B cell (primary cell): ENCODE results near the gene TYW1. TPM values are rescaled to one million over a fixed set of nuclear protein-coding genes. Genes with fewer than 3 reads are reported as not detected.
"Not testable (repeated sequence)": the region's sequence is repeated elsewhere in the genome, so short reads cannot be mapped to it uniquely, and the experiment has no call there.

ENCODE experiments used
- ATAC-seq: fragments of 200-7000 bp; cut with Tn5 transposase; one replicate; pipeline ENCODE4 v1.10.0; 2021; ENCODE audit warnings: low read depth, mild to moderate bottlenecking, moderate number of reproducible peaks, moderate library complexity
- CTCF ChIA-PET: fragments of 350-600 bp; sonication (Branson Sonifier 250); formaldehyde crosslinking; loops from one replicate; lab custom pipeline; 2021; ENCODE audit warnings: antibody characterized with exemption, inconsistent platforms; lab: Charles Lee
- POLR2A ChIA-PET: fragments of 350-600 bp; sonication (Branson Sonifier 250); formaldehyde crosslinking; loops from one replicate; lab custom pipeline; 2021; ENCODE audit warnings: antibody characterized with exemption; lab: Charles Lee
- DNase-seq: peaks from one replicate; pipeline ENCODE4 v3.0.0; 2013
- H2AFZ ChIP-seq: 2 replicates; pipeline ENCODE4 v1.6.1; 2012; ENCODE audit warnings: mild to moderate bottlenecking, low read depth, low read length; ENCODE audit not compliant: insufficient read depth, poor library complexity, severe bottlenecking
- H3K27ac ChIP-seq, 2 donors: 1 replicate in 1 of 2; 2 replicates in 1 of 2; pipeline ENCODE4 v1.5.1; 2012 to 2013; ENCODE audit warnings: low read length in 2 of 2, mild to moderate bottlenecking in 2 of 2, moderate library complexity in 1 of 2
- H3K27me3 ChIP-seq, 4 experiments: fragments of 200-600 bp in 1 of 4; sonication (generic) in 1 of 4; replicated peaks in 1 of 4; 1 replicate in 2 of 4; 2 replicates in 2 of 4; pipeline versions ENCODE4 v1.6.1 to v1.7.0; 2013 to 2016; ENCODE audit warnings: low read length in 3 of 4, mild to moderate bottlenecking in 2 of 4, mixed read lengths in 1 of 4, moderate library complexity in 1 of 4; ENCODE audit not compliant: insufficient read depth in 4 of 4, control insufficient read depth in 3 of 4; ENCODE audit errors: control extremely low read depth in 1 of 4
- H3K36me3 ChIP-seq, 2 experiments: replicated peaks in 1 of 2; 1 replicate in 1 of 2; 2 replicates in 1 of 2; pipeline versions ENCODE4 v1.6.1 to v1.7.1; 2013; ENCODE audit warnings: low read length in 1 of 2; ENCODE audit not compliant: insufficient read depth in 2 of 2, control insufficient read depth in 1 of 2; ENCODE audit errors: control extremely low read depth in 1 of 2, extremely low read depth in 1 of 2
- H3K4me1 ChIP-seq, 2 donors: fragments of 200-600 bp in 1 of 2; sonication (generic) in 1 of 2; 1 replicate in 1 of 2; 2 replicates in 1 of 2; pipeline versions ENCODE4 v1.5.1 to v1.6.1; 2013 to 2017; ENCODE audit warnings: low read length in 2 of 2; ENCODE audit not compliant: control insufficient read depth in 2 of 2, insufficient read depth in 2 of 2
- H3K4me2 ChIP-seq: replicated peaks from 2 replicates; pipeline ENCODE3; 2012; ENCODE audit warnings: mild to moderate bottlenecking, low read depth, low read length; ENCODE audit not compliant: poor library complexity, severe bottlenecking
- H3K4me3 ChIP-seq, 5 experiments: fragments of 200-600 bp in 1 of 5; sonication (generic) in 1 of 5; 1 replicate in 3 of 5; 2 replicates in 2 of 5; pipeline versions ENCODE4 v1.5.1 to v1.7.0; 2011 to 2016; ENCODE audit warnings: low read length in 4 of 5, mild to moderate bottlenecking in 4 of 5, low read depth in 2 of 5, control low read depth in 1 of 5, moderate library complexity in 1 of 5; ENCODE audit not compliant: insufficient read depth in 1 of 5; ENCODE audit errors: control extremely low read depth in 1 of 5, extremely low read depth in 1 of 5
- H3K79me2 ChIP-seq: fragments of 200-600 bp; sonication (generic); one replicate; pipeline ENCODE4 v1.6.0; 2016; ENCODE audit warnings: low read length; ENCODE audit not compliant: control insufficient read depth, insufficient read depth
- H3K9ac ChIP-seq: fragments of 200-600 bp; sonication (generic); 2 replicates; pipeline ENCODE4 v1.6.1; 2017; ENCODE audit warnings: mild to moderate bottlenecking, low read length, moderate library complexity
- H3K9me3 ChIP-seq, 3 donors: one replicate each; pipeline versions ENCODE4 v1.6.1 to v1.7.1; 2013; ENCODE audit warnings: low read length in 2 of 3; ENCODE audit not compliant: control insufficient read depth in 2 of 3, insufficient read depth in 1 of 3; ENCODE audit errors: control extremely low read depth in 1 of 3
- H4K20me1 ChIP-seq: 2 replicates; pipeline ENCODE4 v1.6.0; 2012; ENCODE audit warnings: mild to moderate bottlenecking, low read length; ENCODE audit not compliant: insufficient read depth, control insufficient read depth, poor library complexity, severe bottlenecking
- H3K27ac Mint-ChIP-seq: one replicate; pipeline ENCODE4 v1.8.0; 2021; ENCODE audit warnings: mixed read lengths
- H3K27me3 Mint-ChIP-seq: one replicate; pipeline ENCODE4 v1.8.0; 2021; ENCODE audit warnings: mixed read lengths
- H3K4me1 Mint-ChIP-seq: one replicate; pipeline ENCODE4 v1.8.0; 2021; ENCODE audit warnings: mixed read lengths
- H3K4me3 Mint-ChIP-seq: one replicate; pipeline ENCODE4 v1.8.0; 2021; ENCODE audit warnings: mixed read lengths
- H3K9me3 Mint-ChIP-seq: one replicate; pipeline ENCODE4 v1.8.0; 2022; ENCODE audit warnings: mixed read lengths; ENCODE audit not compliant: insufficient read depth
- EZH2 ChIP-seq: IDR thresholded peaks from 2 replicates; pipeline ENCODE4 v1.6.1; 2012; ENCODE audit warnings: borderline replicate concordance, low read depth, mild to moderate bottlenecking, moderate library complexity, low read length; ENCODE audit not compliant: insufficient read depth, poor library complexity, severe bottlenecking
- WGBS: methylation state at CpG from one replicate; pipeline ENCODE4 v1.1.5; 2013; ENCODE audit warnings: missing lambda C conversion rate; ENCODE audit not compliant: insufficient coverage; 5-methylcytosine and 5-hydroxymethylcytosine counted together
- intact Hi-C: fragments of 100-400 bp; cut with micrococcal nuclease; formaldehyde crosslinking; loops from one replicate; pipeline ENCODE4 v1.10.0; 2022
- polyA plus RNA-seq: library from polyadenylated mRNA; depleted of rRNA; stranded (reverse); fragments of >200 nt; gene quantifications from 2 replicates; pipeline ENCODE4 v1.2.3, GENCODE V29; 2012
- small RNA-seq: library from RNA; depleted of rRNA; stranded (forward); fragments of <200 nt; gene quantifications from one replicate; pipeline ENCODE3, GENCODE V24; 2012; ENCODE audit warnings: low replicate concordance, low read depth; ENCODE audit not compliant: insufficient read length
- total RNA-seq, 2 donors: library from RNA; stranded (reverse); fragments of 120-200 nt in 1 of 2; gene quantifications; 1 replicate in 1 of 2; 2 replicates in 1 of 2; pipeline versions ENCODE4 v1.2.3 to v1.2.4, GENCODE V29; 2013 to 2022

Gene TYW1
- total and polyA plus RNA-seq, 2 donors (not counting 1 experiment from before 2014, with no cell fraction given): 9.4 to 33.6 TPM

GRCh38 chr7:67267914-67268313 is 271.3 kb downstream of the TYW1 start:
- Mint-ChIP-seq H3K27ac (no peak overlapping the region), H3K4me1 (no peaks in the 10 kb centered on the region), H3K27me3 (no peaks in the 10 kb centered on the region), H3K4me3 (no peak overlapping the region), H3K9me3 (no peaks in the 10 kb centered on the region)
- no peaks in the 10 kb centered on the region for H3K9me3 ChIP-seq
- no peaks in the 10 kb centered on the region for H3K27me3 ChIP-seq
- H3K27ac ChIP-seq: no peak overlapping the region
- 84% methylated on average over 4 of the region's 7 CpGs for WGBS
- H3K4me3 ChIP-seq: no peak overlapping the region
- TF ChIP-seq EZH2: no peak
- POLR2A ChIA-PET: no interaction called here
- no peaks in the 10 kb centered on the region for H3K79me2 ChIP-seq
- no peak for ATAC-seq
- intact Hi-C loops: no loop called here
- DNase-seq: no peak
- CTCF ChIA-PET: no interaction called here
- H3K4me1 ChIP-seq: no peaks in the 10 kb centered on the region
- no peak overlapping the region for H3K9ac ChIP-seq
- no peak overlapping the region for H3K4me2 ChIP-seq
- H2AFZ ChIP-seq: no peak overlapping the region
- H3K36me3 ChIP-seq: no peaks in the 10 kb centered on the region
- H4K20me1 ChIP-seq: no peaks in the 10 kb centered on the region

GRCh38 chr7:67269916-67270315 is 273.3 kb downstream of the TYW1 start:
- intact Hi-C loops, H3K4me1 ChIP-seq, H3K9me3 ChIP-seq, H3K4me3 ChIP-seq, H3K27me3 ChIP-seq, H3K9me3 Mint-ChIP-seq, H3K36me3 ChIP-seq, POLR2A ChIA-PET, DNase-seq, H3K27ac Mint-ChIP-seq, H3K9ac ChIP-seq, H4K20me1 ChIP-seq, H3K4me1 Mint-ChIP-seq, ATAC-seq, CTCF ChIA-PET, H3K79me2 ChIP-seq, H3K27ac ChIP-seq, H2AFZ ChIP-seq, H3K27me3 Mint-ChIP-seq, H3K4me2 ChIP-seq, H3K4me3 Mint-ChIP-seq: not testable (repeated sequence)
- WGBS: no CpG with 5 or more reads among the region's 2 CpGs

Small RNA genes within 50 kb of the gene (small RNA-seq; reads per million reads assigned to genes)
- gene AC073089.1: not detected
- gene MIR4650-1: not detected
- gene RN7SL43P: not detected

Other genes with a start within 250 kb of the TYW1 start
- 114 and 120 TPM in 2 replicates for gene TMEM248, start 75.6 kb upstream of the TYW1 start, total RNA-seq
- gene TMEM248, start 75.6 kb upstream of the TYW1 start, polyA plus RNA-seq: 76.0 and 131 TPM in 2 replicates
- gene SBDS, start 1.2 kb upstream of the TYW1 start, total RNA-seq: 39.1 and 42.6 TPM in 2 replicates
- 170 and 313 TPM in 2 replicates for gene SBDS, start 1.2 kb upstream of the TYW1 start, polyA plus RNA-seq